Measurements from ENCODE around the gene FOSB.
A peak's percentile ranks its signal among the peaks of the same experiment; 100 is the strongest.
"Not testable (repeated sequence)": the region's sequence is repeated elsewhere in the genome, so short reads cannot be mapped to it uniquely, and the experiment has no call there.

FOSB gene

DNA sequence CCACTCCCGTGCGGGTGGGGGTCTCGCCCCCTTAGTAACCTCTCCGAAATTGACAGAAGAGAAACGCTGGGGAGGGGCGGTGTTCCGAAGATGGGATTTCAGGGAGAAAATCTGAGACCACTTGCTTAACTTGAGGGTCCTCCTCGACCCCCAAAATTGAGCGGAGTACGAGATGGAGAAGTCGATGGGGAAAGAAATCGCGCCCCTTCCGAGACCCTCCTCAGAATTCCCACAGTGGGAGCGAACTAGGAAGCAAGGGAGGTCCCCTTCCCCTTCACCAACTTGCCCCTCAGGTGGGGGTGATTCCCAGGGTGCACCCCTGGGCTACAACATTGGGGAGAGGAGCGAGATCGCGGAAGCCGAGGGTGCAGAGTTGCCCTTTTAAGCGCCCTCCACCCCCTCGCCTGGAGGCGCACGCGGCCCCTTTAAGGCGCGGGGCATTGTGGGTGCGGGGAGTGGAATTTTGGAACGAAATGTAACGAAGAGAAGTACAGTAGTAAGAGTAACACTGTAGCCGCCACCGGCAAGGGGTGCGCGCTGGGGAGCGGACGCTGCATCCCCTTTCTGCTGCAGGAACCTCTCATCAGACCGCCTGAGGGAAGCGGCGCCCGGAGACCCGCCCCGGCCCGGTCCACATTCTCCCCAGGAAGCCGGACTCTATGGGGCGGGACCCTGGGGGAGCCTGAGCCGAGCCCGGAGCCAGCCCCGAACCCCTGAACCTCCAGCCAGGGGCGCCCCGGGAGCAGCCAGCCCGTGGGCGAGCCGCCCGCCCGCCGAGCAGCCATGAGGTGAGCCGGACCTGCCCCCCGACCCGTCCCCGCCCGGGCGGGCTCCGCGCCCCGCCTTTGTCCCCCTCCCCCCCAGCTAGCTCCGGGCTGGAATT lies 39.4 kb downstream of the FOSB start, which contains the start of gene VASP:
Gene VASP, plus strand, starts transcription at position 491 of the 883 bp plus-strand sequence. Its CDS starts 293 bp downstream, at position 784.
- peak; percentile 88 for DNase-seq (ENCODE audit: low spot score)

DNA sequence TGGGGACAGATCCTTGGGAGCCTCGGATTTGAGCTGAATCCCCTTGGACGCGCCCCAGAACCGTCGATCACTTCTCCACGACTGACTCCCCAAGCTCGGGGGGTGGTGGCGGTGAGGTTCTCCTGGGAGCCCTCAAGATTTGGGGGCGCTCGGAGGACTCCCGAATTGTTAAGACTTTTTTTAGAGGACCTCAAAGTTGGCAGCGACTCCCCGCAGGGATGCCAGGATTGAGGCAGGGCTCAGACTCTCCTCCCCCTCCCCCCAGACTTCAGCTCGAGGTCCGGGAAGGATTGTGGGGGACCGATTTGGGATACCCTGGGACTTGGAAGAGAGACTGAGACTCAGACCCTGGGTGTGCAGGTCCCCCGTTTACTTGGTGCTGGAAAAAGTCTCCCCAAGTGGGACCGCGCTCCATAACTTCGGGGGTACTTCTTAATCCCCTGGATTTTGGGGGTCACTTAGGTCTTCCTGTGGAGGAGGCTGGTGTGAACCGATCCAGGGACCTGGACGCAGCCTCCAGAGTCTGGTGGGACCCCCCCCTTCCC lies 40.1 kb downstream of the FOSB start:
- DNase-seq (ENCODE audit: low spot score) = no peak

DNA sequence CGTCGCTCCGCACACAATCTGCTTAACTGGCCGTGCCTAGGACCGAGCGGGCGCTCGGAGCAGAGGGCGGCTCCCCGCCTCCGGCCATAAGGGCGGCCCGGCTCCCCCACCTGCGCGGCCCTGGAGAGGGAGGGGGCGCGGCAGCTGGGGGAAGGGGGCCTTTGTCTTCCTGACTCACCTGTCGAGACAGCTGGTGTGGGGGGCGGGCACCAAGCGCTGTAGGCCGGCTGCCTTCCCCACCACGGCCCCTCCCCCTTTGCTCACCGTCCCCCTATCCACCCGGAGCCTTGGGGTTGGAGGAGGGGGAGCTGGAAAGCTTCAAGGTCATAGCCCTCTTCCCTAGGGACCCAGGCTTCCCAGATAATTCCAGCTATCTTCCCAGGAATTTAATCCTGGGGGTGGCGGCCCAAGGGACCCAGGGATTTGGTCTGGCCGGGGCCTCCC lies 40.6 kb downstream of the FOSB start:
- no peak for DNase-seq (ENCODE audit: low spot score)

DNA sequence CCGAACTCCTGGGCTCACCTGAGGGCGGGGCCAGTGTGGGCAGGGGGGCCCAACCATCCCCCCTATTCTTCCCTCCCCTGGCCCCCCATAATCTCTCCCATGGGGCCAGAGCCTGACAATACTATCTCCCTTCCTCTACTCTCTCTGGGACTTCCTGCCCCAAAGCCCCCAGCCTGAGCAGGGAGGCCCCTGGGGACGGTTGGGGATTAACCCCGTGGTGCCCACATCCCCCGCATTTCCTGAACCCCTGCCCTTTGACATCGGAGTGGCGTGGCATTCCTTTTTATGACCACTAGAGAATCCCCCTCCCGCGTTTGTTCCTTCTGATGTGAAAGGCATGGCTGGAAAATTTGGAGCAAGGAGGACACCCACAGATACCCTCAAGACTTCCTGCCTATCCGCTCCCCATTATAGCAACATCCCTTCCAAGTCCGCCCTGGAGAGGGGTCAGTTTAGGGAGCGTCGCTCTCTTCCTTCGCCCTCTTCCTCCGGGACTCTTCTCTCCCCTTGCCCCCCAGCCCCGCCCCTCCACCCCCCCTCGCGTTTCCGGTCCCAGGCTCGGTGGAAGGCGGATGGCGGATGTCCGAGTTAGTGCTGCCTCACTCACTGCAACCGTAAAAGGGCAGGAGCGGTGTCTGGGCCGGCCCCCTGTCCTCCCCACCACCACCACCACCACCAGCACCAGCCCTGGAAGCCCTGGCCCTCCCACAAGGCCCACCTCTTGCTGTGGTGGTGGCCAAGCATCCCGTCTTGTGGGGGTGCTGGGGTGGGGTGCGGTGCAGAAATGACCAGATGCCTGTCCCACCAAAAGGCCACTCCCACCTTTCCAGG lies 41.3 kb downstream of the FOSB start:
- no peak for DNase-seq (ENCODE audit: low spot score)

DNA sequence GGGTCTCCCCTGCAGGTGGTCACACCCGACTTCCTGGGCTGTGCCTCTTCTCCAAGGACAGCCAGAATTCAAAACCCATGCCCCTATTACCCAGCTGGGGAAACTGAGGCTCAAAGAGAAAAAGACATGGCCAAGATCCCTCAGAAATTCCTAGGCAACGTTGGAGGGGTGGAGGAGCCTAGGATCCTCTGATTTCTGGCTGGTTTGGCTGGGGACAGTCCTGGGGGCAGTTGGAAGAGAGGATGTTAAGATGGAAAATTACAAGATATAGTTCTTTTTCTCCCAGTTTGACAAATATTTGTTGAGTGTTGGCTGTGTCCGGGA lies 41.9 kb downstream of the FOSB start:
- DNase-seq (ENCODE audit: low spot score) = no peak

DNA sequence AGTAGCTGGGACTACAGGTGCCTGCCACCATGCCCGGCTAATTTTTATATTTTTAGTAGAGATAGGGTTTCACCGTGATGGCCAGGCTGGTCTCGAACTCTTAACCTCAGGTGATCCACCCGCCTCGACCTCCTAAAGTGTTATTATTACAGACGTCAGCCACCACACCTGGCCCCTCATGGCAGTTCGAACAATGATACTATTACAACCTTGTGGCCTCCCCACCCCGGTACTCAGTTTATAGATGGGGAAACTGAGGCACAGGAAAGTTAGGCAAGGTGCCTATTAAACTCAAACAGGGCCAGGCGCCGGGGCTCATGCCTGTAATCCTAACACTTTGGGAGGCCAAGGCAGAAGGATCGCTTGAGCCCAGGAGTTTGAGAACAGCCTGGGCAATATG lies 42.6 kb downstream of the FOSB start:
- DNase-seq (ENCODE audit: low spot score) = not testable (repeated sequence)

DNA sequence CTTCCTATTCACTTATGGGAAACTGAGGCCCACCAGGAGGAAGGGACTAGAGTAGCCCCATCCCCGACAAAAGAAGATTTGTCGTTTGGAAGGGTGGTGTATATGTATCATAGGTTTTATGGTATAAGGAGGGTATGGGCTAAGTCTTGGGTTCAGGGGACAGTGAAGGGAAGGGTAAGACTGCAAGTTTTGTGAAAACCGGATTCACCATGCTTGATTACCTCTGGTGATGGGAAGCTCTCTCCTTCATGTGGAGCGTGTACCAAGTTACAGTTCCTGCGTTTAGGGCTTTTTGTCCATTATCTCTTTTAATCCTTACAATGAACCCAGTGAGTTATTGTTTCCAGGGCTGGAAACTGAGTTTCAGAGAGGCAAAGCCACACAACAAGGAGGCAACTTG lies 43.3 kb downstream of the FOSB start:
- no peak for DNase-seq (ENCODE audit: low spot score)

DNA sequence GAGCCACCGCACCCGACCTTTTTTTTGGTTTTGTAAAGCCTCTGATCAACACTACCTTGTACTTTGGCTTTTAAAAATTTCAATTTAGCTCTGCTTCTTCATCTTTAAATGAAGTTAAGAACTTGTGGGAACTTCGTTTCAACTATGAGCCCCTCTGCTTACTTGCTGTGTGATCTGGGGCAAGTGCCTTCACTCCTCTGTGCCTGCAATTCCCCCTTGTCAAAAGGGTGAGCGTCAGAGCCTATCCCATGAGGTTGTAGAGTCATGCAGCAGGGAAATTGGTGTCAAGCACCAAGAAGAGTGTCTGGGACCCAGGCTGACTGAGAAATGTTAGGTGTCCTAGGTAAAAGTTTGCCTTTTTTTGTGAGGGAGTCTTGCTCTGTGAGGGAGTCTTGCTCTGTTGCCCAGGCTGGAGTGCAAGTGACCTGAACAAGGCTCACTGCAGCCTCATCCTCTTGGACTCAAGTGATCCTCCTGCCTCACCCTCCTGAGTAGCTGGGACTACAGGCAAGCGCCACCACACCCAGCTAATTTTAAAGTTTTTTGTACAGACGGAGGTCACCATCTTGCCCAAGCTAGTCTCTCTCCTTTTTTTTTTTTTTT lies 45.2 kb downstream of the FOSB start:
- DNase-seq (ENCODE audit: low spot score) = no peak

DNA sequence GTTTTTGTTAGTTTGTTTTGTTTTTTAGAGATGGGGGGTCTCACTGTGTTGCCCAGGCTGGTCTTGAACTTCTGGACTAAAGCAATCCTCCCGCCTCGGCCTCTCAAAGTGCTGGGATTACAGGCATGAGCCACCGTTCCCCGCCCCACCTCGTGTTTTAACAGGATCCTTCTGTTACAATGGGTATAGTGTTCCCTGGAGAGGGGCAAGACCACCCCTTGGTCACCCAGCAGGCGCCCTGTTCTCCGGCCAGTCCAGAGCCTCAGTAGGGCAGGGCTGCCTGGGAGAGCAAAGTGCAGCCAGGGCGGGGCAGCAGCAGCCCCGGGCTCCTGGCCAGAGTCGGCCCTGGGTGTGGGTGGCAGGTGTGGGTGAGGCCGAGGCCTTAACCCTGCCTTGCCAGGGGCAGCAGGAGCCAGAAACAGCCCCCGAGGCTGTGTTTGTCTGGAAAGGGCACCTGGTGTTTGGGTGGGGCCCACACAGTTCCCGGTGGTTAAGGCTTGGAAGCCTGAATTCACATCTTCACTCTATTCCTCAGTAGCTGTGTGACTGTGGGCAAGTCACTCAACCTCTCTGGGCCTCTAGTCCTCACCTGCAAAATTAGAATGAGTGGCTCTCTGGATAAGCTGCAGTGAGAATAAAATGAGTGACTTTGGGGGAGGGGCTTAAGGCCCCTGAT lies 46.7 kb downstream of the FOSB start:
- DNase-seq (ENCODE audit: low spot score) = peak; percentile 81

DNA sequence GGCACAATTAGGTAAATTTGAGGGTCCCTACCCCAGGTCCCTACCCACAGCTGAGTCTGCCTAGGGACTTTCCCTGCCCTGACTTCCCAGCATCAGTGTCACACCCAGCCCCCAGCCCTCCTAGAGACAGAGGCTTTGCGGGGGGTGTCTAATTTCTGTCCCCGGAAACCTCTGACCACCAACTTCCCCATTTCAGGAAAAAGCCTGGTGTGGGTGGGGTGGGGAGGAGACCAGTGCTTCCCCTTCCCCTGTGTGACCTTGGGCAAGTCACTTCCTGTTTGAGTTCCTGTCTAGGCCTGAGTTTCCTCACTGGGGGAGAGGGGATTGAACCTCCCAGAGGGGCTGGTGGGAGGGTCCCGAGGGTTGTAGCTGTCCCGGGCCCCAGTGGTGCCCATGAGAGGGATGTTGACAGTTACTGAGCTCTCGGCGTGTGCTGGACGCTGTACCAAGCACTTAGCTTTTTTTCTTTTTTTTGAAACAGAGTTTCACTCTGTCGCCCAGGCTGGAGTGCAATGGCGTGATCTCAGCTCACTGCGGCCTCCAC lies 47.4 kb downstream of the FOSB start:
- no peak for DNase-seq (ENCODE audit: low spot score)

DNA sequence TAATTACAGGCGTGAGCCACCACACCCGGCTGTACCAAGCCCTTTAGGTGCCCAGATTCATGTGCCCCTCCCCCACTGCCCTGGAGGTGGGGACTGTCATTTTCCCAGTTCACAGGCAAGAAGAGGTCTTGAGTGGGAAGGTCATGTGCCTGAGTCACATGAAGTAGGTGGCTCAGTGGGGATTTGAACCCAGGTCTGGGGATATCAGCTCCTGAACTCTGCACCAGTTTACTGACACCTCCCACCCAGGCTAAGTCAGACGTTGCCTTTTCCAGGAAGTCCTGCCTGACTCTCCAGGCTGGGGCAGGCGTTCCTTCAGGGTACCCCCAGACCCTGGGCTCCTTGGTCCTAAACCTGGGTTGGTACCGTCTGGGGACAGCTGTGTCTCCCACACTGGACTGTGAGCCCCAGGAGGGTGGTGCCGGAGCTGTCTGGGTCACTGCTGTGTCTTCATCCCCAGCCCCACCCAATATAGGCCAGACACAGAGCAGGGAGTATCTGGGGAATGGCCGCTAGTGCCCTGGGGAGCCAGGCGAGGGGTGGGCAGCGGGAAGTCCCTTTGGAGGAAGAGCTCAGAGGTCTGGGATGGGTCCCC lies 48.1 kb downstream of the FOSB start:
- DNase-seq (ENCODE audit: low spot score) = no peak

DNA sequence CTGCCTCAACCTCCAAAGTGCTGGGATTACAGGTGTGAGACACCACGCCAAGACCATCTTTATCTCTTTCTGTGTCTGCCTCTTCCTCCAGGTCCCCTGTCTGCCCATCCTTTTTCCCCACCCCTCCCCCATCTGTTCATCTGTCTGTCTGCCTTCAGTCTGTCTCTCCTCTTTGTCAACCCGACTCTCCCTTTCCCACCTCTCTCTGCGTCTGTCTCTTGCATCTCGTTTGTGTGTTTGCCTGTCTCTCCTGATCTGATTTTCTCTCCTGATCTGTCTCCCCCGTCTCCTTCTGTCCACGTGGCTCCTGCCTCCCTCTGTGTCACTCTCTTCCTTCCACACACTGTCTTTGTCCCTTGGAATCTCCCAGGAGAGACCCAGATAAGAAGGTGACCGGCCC lies 49.4 kb downstream of the FOSB start:
- no peak for DNase-seq (ENCODE audit: low spot score)

DNA sequence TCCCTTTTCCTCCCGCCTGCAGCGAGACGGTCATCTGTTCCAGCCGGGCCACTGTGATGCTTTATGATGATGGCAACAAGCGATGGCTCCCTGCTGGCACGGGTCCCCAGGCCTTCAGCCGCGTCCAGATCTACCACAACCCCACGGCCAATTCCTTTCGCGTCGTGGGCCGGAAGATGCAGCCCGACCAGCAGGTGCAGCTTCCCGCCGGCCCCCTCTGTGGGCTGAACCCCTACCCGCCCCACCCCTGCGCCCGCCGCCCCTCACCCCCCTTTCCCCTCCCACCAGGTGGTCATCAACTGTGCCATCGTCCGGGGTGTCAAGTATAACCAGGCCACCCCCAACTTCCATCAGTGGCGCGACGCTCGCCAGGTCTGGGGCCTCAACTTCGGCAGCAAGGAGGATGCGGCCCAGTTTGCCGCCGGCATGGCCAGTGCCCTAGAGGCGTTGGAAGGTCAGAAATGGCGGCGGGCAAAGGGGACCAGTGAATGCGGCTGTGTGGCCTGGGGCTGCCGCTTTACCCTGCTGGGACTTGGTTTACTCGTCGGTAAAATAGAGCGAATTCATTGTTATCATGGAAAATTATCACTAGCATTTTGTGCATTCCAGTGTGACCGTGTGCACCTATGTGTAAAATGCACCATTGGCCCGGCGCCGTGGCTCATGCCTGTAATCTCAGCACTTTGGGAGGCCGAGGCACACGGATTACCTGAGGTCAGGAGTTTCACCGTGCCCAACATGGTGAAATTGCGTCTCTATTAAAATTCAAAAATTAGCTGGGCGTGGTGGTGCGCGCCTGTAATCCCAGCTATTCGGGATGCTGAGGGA lies 50.1 kb downstream of the FOSB start:
- no peak for DNase-seq (ENCODE audit: low spot score)

DNA sequence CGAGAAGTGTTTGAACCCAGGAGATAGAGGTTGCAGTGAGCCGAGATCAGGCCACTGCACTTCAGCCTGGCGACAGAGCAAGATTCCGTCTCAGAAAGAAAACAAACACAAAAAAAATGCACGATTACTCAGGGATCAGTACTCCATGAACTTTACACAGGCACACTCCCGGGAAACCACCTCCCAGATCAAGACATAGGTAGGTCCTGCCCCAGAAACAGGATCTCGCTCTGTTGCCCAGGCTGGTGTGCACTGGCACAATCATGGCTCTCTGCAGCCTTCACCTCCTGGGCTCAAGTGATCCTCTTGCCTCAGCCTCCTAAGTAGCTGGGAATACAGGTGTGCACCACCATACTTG lies 50.7 kb downstream of the FOSB start:
- DNase-seq (ENCODE audit: low spot score) = no peak

DNA sequence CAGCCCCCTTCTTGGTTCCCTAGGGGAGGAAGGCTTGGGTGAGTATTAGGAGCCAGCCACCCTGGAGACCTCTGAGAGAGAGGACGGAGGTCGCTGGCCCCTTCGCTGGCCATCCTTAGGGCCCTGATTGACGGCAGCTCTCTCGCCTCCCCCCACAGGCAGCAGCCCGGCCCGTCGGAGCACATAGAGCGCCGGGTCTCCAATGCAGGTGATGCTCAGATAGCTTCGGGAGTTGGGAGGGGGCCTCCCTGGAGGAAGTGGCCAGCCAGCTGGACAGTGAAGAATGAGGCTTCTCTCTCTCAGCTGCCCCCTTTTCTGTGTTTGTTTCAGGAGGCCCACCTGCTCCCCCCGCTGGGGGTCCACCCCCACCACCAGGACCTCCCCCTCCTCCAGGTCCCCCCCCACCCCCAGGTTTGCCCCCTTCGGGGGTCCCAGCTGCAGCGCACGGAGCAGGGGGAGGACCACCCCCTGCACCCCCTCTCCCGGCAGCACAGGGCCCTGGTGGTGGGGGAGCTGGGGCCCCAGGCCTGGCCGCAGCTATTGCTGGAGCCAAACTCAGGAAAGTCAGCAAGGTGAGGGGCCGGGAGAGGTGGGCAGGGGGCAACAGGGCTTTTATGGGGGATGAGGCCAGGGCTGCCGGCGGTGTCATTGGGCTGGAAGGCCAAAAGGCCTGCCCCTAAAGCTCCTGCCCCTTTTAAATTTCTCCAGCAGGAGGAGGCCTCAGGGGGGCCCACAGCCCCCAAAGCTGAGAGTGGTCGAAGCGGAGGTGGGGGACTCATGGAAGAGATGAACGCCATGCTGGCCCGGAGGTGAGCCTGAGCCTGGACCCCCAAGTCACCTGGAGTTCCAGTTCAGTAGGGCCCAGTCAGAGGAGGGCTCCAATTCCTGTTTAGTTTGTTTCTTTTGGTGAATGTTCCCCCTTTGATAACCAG lies 54.5 kb downstream of the FOSB start:
- DNase-seq (ENCODE audit: low spot score) = no peak

DNA sequence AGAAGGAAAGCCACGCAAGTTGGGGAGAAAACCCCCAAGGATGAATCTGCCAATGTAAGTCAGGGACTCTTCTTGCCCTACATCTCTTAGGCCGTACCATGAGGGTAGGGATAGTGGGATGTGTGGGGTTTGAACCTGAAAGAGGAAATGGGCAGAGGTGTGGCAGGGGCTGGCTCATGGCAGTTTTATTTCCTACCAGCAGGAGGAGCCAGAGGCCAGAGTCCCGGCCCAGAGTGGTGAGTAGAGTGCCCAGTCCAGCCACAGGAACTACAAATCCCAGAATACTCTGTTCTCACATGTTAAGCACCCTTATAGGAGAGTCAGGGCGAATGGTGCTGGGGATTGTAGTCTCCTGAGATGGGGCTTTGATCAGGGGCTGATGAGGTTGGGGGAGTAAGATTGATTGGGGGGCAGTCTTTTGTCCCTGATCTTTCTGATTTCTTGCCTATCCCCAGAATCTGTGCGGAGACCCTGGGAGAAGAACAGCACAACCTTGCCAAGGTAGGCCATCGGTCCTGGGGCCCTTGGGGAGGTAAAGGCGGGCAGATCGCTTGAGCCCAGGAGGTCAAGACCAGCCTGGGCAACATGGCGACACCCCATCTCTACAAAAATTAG lies 56.0 kb downstream of the FOSB start:
- DNase-seq (ENCODE audit: low spot score) = peak; percentile 64

DNA sequence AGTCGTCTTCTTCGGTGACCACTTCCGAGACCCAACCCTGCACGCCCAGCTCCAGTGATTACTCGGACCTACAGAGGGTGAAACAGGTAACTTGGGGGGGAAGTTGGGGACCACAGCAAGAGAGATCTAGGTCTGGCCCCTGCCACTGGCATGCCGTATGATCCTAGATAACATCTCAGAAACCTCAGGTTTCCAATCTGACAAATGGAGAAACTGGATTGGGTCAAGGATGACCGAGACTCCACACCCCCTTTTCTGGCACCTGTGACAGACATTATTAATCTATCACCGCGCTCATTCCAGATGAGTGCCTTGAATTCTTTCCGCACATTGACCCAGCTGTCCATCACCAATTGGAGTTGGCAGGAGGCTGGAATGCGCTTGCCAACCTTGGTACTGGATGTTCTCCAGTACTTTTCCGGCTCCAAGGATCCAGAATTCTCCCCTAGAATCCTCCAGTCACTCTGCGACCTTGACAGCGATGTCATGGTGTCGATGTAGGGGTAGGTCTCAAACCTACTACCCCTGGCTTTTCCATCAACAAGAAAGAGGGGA lies 56.9 kb downstream of the FOSB start:
- DNase-seq (ENCODE audit: low spot score) = no peak
